DMS153 (cell line): ENCODE measurements around the gene CIB4.
A peak's percentile ranks its signal among the peaks of the same experiment; 100 is the strongest.

ENCODE experiments used
- DNase-seq: peaks from one replicate; lab custom pipeline; 2025; lab: John Stamatoyannopoulos, UW

The CIB4 gene

DNA sequence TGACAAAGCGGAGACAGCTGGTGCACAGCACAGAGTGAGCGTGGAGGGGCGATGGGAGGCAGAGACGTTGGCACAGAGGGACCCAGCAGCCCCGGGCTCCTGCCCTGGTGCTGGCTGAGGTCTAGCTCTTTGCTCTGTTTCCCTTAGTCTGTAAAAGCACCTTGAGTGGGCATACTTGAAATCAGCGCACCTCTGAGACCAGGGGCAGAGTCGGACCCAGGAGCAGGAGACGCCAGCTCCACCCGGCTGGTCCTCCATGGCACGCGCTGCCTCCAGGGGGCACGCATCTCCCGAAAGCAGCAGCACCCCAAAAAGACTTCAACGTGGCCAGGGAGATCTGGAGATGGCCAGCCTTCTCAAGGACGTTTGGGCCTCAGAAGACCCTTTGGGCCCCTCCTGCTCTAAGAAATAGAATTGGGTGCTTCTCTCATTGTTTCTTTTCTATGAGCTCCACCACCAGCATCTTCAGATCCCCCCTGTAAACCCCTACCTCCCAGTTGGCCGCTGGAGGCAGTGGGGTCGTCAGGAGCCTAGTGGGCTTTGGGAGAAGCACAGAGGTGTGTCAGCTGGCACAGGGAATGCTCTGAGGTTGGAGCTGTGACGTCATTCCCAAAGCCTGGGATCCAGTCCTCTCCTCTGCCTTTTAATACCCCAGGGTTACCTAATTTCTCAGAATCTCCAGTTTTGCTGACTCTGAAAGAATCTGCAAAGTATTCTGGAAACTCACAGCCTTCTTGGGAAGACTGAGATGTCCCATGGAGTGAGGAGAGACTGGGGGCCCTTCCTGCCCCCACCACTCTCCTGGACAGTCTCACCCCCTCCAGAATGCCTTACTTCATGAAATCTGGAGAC, 58.9 kb downstream of the CIB4 start:
- no peak for DNase-seq

DNA sequence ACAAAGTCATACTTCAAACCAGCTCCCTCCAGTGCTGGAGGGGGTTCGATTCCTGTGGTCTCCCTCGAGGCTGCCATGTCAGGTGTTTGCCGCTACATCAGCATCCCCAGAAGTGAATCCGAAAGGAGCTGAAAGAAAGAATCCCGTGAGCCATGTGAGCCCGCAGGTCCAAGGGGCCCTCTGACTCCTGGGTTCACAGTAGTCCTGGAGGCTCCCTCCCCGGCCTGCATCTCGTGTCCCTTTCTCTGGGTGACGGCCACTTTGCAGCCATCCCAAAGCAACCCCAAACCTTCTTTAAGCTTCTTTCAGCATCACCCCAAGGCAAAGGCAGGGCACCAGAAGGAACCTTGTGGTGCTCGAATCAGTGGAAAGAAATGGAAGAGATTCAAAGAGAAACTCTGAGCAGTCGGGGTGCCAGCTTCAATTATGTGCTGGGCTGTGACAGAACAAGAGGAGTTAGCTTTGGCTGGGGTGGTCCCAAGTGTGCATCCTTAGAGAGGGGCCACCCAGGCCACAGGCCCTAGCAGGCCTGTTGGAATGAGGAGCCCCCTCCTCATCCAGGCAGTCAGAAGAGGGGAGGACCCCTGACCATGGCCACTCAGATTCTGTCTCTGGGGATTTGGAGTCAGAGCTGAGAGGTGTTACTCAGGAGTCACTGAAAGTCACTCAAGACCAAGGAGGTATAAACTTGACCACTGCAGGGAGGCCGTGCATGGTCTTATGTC, 59.7 kb downstream of the CIB4 start:
- no peak for DNase-seq

DNA sequence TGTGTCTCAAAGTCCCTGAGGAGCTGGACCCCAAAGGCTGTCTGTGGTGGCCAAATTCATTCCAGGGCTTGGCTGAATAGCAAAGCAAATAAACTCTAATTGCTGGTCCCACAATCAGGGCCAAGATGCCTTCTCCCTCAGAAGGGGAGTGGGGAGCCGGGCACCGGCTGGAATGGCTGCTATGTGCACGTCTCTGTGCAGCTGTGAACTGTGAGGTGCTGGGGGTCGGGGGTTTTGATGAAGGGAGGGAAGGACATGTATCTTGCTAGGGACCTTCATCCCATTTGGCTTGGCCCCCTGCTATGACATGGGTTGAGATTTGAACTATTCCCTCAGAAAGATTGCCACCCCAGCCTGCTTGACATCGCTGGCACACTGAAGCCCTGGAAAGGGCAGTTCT, 60.4 kb downstream of the CIB4 start:
- no peak for DNase-seq

DNA sequence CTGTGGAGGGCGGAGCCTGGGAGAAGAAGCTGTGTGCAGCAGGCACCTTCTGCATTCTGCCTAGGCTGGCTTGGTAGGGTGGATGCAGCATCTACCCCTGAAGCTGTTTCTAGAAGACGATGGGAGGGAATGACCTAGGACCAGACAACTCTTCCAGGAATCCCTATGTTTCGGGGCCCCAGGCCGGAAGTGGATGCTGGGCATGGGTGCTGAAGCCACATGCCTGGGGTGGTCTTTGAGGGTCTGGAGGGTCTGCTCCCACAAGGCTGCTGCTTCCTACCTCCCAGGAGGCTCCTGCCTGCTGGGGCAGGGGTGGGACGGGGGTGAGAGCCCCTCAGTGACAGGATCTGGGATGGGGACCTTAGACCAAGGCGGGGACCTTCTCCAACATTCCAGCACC, 61.0 kb downstream of the CIB4 start:
- DNase-seq, result no peak

DNA sequence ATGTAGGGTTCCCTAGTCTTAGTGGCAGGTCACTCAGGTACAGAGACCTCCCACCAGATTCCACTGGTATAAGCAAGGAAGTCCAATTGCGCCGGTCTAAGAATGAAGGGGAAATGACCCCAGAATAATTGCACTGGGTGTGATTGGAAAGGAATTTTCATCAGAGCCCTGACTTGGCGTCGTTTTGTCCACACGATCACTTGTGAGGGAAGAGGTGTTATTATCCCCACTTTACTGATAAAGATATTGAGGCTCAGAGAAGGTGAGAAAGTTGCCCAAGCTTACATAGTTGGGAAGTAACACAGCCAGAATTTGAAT, 61.5 kb downstream of the CIB4 start:
- no peak for DNase-seq

DNA sequence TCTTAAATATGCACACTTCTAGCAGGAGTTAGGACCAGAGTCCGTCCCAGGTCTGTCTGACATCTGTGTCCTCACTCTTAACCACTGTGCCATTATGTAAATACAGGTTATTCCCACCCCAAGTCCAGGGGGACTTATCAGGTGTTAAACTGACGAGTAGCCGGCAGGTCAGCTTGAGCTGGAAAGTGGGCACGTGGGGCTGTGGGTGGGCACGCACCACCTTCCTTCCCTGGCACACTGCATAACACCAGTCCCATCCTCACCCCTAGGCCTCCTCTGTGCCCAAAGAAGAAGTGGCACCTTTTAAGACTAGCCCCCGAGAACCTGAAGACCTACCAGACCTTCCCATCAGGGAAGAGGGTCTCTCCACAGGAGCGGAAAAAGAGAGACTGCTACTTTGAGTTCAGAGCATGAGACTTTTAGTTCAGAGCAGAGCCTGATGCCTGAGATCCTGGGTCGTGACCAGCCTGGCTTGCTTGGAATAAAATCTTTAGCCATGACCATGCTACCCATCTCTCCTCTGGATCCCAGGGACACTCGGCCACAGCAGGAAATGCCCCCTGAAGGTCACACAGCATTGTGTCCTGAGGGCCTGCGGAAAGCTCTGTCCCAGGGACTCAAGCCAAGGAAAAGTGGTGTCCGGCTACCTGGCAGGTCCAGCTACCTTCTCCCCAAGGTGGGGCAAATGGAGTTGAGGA, 62.0 kb downstream of the CIB4 start:
- no peak for DNase-seq

DNA sequence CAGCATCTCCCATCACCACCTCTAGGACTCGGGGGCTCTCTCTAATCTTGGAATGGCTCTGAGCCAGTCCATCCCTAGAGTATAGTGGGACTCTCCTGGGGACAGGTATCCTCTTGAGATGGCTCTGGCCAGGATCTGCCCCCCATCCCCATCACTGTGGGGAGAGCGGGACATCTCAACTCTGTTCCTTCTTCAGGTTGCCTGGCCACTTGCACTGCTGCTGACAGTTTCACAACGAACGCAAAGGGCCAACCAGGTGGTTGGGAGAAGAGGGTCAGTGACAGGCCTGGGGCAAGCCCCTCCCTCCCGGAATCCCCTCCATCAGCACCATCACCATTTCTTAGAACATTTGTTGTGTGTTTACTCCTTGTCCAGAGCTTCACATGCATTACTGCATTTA, 62.6 kb downstream of the CIB4 start:
- DNase-seq, result no peak

DNA sequence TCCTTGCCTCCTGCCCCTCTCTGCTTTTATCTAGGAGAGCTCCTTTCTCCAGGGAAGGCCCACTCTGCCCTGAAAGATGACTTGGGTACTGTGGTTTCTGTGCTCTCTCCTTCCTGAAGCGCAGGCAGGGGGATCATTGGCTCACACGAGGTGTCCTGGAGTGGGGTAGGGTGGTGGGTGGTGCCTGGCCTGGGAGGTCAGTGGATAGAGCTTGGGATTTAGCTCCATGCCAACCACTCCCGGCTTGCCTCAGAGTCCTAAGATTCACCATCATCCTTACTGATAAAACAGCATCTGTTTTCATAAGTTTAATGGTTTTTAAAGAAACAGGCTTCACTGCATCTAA, 63.1 kb downstream of the CIB4 start:
- no peak for DNase-seq

DNA sequence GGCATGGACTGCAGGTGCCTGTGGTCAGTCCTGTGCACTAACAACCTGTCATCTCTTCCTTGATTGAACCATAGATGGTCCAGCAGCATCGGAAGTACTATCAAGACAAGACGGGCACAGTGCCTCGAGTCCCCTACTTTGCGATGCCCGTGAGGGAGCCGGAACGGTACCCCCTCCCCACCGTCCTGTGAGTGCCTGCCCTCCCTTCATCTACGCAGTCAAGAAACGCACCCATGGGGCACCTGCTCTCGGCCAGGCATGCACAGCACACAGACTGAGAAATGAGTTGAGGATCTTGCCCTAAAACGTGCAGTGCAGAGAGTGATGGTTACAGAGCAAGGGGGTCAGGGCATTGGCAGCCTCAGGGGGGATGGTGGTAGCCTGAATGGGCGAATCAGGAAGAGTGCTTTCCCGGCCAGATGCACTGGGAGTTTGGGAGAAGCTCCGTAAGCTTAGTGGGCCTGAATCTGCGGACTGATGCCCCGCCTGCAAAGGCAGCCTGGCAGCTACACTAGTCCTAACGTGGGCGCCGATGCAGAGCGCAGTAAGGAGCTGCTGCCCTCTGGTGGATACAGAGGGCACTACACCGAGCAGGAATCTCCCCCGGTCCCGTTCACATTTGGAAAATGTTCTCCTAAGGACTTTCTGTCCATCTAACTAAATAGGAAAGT, 63.6 kb downstream of the CIB4 start:
- DNase-seq, result peak; percentile 51

DNA sequence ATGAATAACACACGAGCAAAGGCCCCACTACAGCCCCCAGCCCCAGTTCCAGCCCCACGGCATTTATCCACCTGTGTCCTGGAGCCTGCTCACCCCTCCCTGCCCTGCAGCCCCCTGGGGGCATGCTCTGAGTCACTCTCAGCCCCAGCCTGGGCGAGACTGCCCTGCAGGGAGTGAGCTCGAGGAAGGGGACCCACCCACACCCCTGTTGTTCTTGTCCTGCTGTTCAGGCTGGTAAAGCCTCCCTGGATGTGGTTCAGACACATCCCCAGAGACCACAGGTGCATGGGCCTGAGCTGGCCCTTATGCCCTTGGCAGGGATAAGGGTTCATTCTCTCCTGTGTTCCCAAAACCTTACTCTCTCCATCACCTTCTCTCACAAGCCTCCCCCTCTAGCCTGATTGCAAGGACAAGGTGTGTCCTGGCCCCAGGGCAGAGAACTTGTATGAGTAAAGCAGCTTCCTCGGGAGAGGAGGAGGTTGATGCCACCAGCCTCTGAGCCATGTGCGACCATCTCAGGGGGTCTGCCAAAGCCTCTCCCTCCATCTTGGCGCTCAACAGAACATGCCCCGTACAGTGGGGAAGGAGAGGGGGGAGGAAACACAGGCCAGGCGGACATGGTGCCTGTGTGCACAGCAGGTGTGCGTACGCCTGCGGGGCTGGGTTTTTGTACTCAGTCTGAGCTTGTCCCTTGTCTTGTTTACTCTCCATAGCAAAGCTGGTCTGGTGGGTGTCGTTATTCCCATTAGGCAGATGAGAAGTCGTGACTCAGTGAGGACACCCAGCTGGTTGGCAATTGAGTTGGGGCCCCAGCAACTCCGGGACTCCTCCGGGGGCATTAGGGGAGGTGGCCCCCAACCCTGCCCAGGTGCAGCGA, 64.4 kb downstream of the CIB4 start:
- peak; percentile 51 for DNase-seq

DNA sequence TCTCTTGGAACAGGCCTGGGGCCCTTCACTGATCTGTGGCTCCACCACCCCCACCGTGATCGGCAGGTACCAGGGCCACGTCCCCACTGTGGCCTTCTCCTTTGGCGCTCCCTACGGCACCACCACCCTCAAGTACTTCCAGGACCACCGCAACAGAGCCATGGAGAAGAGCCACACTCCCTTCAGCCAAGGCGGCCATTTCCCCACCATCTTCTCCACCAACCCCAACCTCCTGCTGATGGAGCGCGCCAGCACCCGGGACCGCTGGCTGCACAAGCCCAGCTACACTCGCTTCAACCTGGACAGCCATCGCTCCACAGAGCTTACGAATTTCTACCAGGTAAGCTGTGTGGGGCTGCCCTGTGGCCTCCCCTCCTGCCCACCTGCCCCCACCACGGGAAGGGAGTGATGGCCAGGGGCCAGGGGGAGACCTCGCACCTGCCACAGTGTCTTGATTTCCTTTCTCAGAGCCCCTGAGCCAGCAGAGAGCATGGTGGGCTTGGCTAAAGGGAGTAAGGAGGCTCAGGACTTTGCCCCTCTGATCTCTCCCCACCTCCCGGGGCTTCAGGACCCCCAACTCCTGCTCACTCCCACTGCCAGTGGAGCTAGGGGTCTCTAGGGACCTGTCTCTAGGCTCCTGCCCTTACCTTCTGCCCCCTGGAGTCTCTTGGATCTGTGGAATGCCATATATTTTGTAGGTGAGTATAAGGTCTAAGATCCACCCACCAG, 65.2 kb downstream of the CIB4 start:
- DNase-seq, result no peak

DNA sequence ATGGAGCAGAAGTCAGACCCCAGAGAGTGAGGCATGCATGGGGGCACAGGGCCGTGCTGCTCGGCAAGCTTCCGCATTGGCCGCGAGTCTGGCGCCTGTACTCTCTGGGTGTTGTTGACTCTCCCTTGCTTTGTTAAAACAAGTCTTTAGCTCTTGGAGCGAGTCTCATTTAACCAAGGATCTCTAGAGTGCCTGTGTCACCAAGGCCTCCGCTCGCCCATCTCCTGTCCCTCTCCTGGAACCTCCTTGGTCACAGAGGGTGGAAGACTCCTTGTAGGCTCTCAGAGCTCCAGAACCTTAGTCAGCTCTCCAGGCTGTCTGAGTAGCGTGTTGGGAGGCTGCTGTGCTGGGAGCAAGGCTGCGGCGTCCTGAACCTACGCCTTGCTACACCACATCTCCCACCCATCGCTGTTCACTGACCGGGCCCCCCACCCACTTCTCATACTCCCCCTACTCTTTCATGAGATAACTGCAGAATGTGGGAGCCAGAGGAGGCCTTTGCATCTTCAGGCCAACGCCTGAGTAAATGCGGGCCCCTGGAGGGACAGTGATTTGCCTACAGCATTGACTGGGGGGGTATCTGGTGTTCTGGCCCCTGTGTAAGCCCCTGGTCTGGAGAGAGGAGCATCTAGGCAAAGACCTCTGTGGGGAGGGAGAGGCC, 66.1 kb downstream of the CIB4 start:
- DNase-seq, result no peak

DNA sequence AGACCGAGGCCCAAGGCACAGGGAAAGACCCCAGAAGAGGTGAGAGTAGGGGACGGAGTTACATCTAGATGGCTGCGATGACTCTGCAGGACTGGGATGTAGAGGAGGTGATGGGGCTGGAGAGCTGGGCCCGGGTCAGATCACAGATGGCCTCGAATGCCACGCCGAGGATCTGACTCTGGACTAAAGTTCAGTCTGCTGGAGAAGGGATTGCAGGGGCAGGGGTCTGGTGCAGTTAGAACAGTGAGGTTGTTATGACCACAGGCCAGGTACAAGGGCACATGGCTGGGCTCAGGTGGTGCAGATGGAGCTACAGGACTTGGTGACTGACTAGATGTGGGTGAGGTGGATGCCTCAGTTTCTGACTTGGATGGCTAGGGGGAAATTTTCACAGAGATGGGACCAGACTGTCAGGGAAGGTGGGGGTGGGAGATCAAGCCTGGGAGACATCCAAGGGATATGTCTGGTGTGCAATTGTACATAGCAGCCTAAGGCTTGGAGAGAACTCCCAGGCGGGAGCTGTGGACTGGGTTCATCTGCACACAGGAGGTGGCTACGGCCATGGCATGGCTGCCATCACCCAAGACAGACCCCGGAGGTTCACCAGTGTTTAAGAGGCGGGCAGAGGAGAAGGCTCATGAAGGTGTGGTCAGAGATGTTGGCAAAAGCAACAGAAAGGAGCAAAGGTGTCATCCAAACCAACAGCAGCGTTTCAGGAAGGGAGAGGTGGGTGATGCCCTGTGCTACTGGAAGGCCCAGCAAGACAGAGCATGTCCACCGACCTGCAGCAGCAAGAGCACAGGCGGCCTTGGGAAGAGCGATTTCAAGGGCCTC, 66.9 kb downstream of the CIB4 start:
- no peak for DNase-seq

DNA sequence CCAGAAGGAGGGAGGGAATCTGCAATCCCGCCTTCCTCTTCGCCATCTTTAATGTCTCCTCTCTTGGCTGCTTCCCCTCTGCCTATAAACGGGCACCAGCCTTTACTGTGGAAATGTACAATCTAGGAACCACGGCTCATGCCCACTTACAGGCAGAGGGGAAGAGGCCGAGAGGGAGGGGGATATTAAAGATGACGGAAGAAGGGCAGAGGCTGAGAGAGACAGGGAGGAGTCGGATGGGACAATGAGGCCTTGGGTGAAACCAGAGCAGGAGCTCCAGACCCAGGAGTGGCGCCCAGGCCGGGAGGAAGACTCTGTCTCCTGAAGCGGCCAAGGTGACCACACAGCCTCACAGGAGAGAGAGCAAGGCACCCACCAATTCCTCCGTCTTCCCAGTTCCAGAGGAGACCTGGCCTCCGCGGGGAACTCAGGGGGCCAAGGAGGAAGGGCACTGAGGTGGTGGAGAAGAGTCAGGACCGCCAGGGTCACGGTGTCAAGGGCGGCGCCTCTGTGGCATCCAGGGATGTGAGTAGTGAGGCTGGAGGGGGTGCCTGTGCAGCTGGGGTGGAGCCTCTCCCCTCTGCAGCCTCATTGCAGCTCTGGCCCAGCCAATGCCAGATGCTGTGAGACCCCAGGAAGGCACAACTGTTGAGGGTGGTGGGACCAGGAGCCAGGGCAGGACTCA, 67.8 kb downstream of the CIB4 start:
- DNase-seq, result no peak

DNA sequence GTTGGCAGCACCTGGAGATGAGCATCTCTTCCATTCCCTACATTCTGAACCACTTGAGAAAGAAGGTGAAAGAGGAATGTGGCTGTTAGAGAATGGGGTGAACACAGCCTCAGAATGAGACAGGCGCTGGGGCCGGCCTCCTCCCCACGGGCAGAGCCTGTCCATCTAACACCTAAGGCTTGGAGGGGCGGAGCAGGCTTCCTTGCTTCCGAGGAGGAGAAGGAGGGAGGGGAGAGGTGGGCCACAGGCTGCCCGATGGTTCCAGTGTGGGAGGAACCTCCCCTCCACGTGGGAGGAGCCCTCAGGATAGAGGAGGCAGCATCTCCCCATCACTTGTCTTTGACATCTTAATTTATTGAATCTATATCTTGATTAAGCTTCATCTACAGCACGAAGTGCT, 68.6 kb downstream of the CIB4 start:
- no peak for DNase-seq

DNA sequence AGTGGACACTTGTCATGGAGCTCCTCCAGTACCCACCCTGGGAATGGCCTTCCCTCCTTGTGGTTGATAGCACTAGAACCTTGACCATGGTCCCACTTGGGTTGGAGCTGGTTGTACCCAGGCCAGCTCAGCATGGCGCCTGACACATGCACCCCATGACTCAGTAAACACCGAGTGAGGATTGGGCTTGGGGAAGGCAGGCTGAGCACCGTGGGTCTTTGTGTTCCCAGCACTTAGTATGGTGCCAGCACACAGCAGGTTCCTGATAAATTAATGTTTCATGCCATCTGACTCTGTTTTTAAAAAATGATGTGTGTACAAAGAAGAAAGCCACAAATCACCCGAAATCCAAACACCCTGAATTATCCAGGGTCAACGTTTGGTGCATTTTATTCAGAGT, 69.8 kb downstream of the CIB4 start:
- no peak for DNase-seq

DNA sequence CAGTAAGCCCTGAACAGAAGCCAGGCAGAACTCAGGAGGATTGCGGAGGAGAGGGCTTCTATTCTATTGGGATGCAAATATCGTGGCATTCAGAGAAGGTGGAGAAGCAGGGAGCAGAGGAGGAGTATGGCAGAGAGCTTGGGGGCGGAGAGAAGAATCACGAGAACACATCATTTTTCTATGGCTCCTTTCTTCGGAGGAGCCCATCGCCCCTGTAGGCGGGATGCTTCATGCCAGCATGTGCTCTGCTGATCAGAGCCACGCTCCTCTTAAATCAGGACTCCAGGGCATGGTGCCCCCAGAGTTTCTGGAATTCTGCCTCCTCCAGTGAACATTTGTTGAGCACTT, 71.1 kb downstream of the CIB4 start:
- DNase-seq, result no peak

DNA sequence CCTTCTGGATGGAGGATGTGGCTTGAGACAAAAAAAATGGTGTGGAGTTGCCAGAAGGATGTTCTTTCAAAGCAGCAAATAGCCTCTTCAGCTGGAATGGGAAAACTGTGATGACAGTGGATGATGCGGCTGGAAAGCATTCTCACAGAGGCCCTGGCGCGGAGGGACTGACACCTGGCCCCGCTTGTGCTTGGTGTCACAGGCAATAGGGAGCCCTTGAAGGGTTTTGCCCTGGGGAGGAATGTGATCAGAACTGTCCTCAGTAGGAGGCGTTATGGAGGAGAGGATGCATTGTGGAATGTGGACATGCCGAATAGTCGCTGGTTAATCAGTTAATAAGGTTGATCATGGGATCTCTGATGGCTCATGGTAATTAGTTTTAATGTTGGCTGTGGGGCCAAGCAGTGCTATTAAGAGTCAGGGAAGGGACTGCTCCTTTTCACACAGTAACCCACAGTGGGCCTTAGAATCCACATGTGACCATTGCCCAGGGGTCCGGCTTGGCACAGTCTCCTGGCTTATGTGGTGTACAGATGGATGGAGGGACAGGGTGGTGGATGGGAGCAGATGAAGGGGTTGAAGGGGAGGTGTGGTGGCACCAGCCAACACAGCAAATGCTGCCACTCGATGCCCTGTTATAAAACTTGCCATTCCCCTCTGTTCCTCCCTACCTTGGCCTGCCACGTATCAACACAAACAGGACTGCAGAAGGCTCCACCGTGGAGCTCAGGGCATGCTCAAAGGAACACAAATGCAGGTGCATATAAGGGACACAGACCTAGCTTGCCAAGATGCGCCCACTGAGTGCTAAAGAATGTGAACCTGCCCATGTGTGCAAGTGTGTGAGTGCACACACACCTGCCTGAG, 71.7 kb downstream of the CIB4 start:
- no peak for DNase-seq
